Stomach (tissue), 9 donors: ENCODE results near the gene SKI. TPM values are rescaled to one million over a fixed set of nuclear protein-coding genes. Genes with fewer than 3 reads are reported as not detected.

Experiments used
- DNase-seq, 2 donors: peaks; one replicate each; pipeline versions ENCODE4 v3.0.0 to v3.0.0-alpha.2; 2013 to 2019
- H3K27ac ChIP-seq, 5 donors: fragments of 200-600 bp in 4 of 5; sonication (generic) in 4 of 5; one replicate each; pipeline ENCODE4 v1.5.1; 2013 to 2019; ENCODE audit warnings: mild to moderate bottlenecking in 1 of 5, moderate library complexity in 1 of 5
- H3K27me3 ChIP-seq, 3 donors: fragments of 200-600 bp; sonication (generic); one replicate each; pipeline ENCODE4 v1.5.1; 2017 to 2019; ENCODE audit warnings: mixed run types in 1 of 3
- H3K36me3 ChIP-seq, 4 donors: fragments of 200-600 bp; sonication (generic); 1 replicate in 3 of 4; 2 replicates in 1 of 4; pipeline ENCODE4 v1.5.1; 2016 to 2019
- H3K4me1 ChIP-seq, 4 donors: fragments of 200-600 bp; sonication (generic); one replicate each; pipeline ENCODE4 v1.5.1; 2016 to 2019
- H3K4me3 ChIP-seq, 4 donors: fragments of 200-600 bp; sonication (generic) in 3 of 4; one replicate each; pipeline ENCODE4 v1.5.1; 2016 to 2019; ENCODE audit warnings: mild to moderate bottlenecking in 1 of 4
- H3K9me3 ChIP-seq, 4 donors: fragments of 200-600 bp; sonication (generic); one replicate each; pipeline ENCODE4 v1.5.1; 2016 to 2019
- CTCF ChIP-seq, 7 experiments: fragments of 450-650 bp in 4 of 7; fragments of 200-600 bp in 3 of 7; sonication (generic) in 3 of 7; IDR thresholded peaks; one replicate each; pipeline ENCODE4 v1.5.1; 2016 to 2019; ENCODE audit warnings: antibody characterized with exemption in 7 of 7, control low read depth in 2 of 7, mild to moderate bottlenecking in 1 of 7
- EP300 ChIP-seq: sonication (generic); formaldehyde crosslinking; IDR thresholded peaks from one replicate; pipeline ENCODE4 v1.6.1; 2017; ENCODE audit warnings: antibody characterized with exemption
- POLR2A ChIP-seq, 4 donors: fragments of 450-650 bp; IDR thresholded peaks; one replicate each; pipeline ENCODE4 v1.6.1; 2016; ENCODE audit warnings: antibody characterized with exemption in 4 of 4, control low read depth in 2 of 4, mild to moderate bottlenecking in 1 of 4, moderate library complexity in 1 of 4
- POLR2AphosphoS5 ChIP-seq, 3 donors: sonication (generic); formaldehyde crosslinking; IDR thresholded peaks; one replicate each; pipeline ENCODE4 v1.6.1; 2016; ENCODE audit warnings: antibody characterized with exemption in 3 of 3
- WGBS, 5 donors: extraction: QIAGEN DNeasy Blood & Tissue Kit in 3 of 5; methylation state at CpG; one replicate each; pipeline versions ENCODE4 v1.1.5 to v1.1.7; 2013 to 2018; 5-methylcytosine and 5-hydroxymethylcytosine counted together
- intact Hi-C: fragments of 100-400 bp; cut with DNase I; formaldehyde crosslinking; loops from one replicate; pipeline ENCODE4 v1.15.1; 2023; ENCODE audit warnings: low total_unique reads
- polyA plus RNA-seq, 3 donors: library from polyadenylated mRNA; stranded (reverse); fragments of 200-250 nt; gene quantifications; one replicate each; pipeline ENCODE4 v1.2.3, GENCODE V29; 2013
- total RNA-seq, 5 donors: library from RNA; depleted of rRNA; stranded (reverse); fragments of >200 nt; gene quantifications; one replicate each; pipeline versions ENCODE4 v1.1.0 to v1.2.3, GENCODE V29; 2014 to 2016
- donor health status: healthy with polysubstance abuse.
- donor health status: Bipolar disorder and iron deficiency.
- donor health status: healthy.

SKI gene
- total and polyA plus RNA-seq, 8 donors = 7.4 to 84.0 (median 21.0) TPM

DNA sequence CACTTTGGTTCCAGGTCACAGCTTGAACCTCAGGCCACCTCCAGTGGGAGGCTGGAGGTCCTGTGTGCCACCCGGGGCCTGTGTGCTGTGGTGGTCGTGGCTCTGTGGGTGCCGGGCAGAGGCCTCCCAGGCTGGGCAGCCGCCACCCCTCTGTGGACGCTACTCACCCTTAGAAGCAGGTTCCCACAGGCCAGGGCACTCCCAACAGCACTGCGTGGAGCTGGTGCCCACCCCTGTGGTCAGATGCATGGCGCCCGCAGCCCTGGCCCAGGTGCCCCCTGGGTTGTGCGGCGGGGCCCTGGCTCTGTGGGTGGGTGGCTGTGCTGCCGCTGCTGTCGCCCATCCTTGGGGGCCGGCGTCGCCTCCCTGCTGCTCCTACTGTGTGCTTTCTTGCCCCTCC is 39.7 kb downstream of the SKI start:
- Histone ChIP-seq H3K9me3 (no peaks in the 10 kb centered on the region), H3K27me3 (no peaks in the 10 kb centered on the region), H3K4me3 (no peak overlapping the region), H3K4me1 (peaks cover 65 to 89% (median 74%) of the 10 kb centered on the region in 4 donors), H3K36me3 (no peaks in the 10 kb centered on the region), H3K27ac (no peak overlapping the region)
- DNase-seq = no peak
- TF ChIP-seq POLR2A (IDR thresholded peaks at IDR 0.05) (no peak), EP300 (no peak), CTCF (IDR thresholded peaks at IDR 0.05) (no peak), POLR2AphosphoS5 (IDR thresholded peaks at IDR 0.05) (no peak)
- WGBS, 5 donors = 86 to 91% (median 90%) methylated on average over 2 to 15 of the region's 15 CpGs
- intact Hi-C loops = no loop called here

DNA sequence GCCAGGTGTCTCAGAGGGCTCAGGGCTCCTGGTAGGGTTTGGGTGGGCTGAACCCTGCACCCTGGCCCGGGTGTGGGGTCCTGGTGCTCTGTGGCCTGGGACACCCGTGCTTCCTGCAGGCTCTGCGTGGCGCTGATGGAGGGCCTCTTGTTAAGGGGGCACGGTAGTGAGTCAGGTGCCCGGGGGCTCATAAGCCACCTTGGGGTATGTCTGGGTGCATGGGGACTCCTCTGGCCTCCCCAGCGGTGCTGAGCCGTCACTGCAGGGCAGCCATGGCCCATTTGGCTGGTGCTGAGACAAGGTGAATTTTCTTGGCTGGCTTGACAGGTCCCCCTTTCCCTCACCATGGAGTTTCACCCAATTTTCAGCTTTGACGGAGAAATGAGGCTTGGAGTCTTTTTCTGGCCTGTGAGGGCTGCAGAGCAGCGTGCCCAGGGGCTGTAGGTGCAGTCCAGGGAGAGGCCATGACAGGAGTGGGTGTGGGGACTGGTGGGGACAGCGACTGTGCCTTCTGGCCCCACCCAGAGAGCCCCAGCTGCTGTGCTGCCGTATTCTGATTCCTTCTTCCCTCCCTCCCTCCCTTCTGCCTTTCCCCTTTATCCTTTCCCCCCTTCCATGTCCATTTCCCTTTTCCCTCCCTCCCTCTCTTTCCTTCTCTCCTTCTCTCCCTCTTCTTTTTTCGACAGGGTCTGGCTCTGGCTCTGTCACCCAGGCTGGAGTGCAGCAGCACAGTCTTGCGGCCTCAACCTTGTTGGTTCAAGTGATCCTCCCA is 40.4 kb downstream of the SKI start:
- DNase-seq = no peak

GRCh38 chr1:2269193-2269921 is 41.2 kb downstream of the SKI start:
- peaks cover 80 to 100% (median 89%) of the 10 kb centered on the region in 4 donors for H3K4me1 ChIP-seq
- no peaks in the 10 kb centered on the region for H3K27me3 ChIP-seq
- intact Hi-C loops = no loop called here
- WGBS, 5 donors = 85 to 90% (median 88%) methylated on average over 12 to 25 of the region's 28 CpGs
- no peaks in the 10 kb centered on the region for H3K36me3 ChIP-seq
- no peak overlapping the region for H3K27ac ChIP-seq
- H3K4me3 ChIP-seq = no peak overlapping the region
- H3K9me3 ChIP-seq = no peaks in the 10 kb centered on the region
- TF ChIP-seq POLR2A (IDR thresholded peaks at IDR 0.05) = no peak
- no peak for TF ChIP-seq EP300
- no peak for TF ChIP-seq POLR2AphosphoS5 (IDR thresholded peaks at IDR 0.05)
- no peak for TF ChIP-seq CTCF (IDR thresholded peaks at IDR 0.05)
- DNase-seq = no peak

More for the DNA sequence above, 40.4 kb downstream of the SKI start:
- Histone ChIP-seq H3K27ac (peak overlapping the region in 1 of 5 donors; percentile 39), H3K4me1 (peaks cover 71 to 91% (median 81%) of the 10 kb centered on the region in 4 donors), H3K9me3 (no peaks in the 10 kb centered on the region), H3K36me3 (no peaks in the 10 kb centered on the region), H3K27me3 (no peaks in the 10 kb centered on the region), H3K4me3 (no peak overlapping the region)
- intact Hi-C loops = no loop called here
- 81 to 87% (median 86%) methylated on average over 8 to 14 of the region's 14 CpGs for WGBS, 5 donors
- no peak for TF ChIP-seq POLR2AphosphoS5 (IDR thresholded peaks at IDR 0.05)
- TF ChIP-seq POLR2A (IDR thresholded peaks at IDR 0.05) = no peak
- TF ChIP-seq EP300 = no peak
- TF ChIP-seq CTCF (IDR thresholded peaks at IDR 0.05) = no peak

DNA sequence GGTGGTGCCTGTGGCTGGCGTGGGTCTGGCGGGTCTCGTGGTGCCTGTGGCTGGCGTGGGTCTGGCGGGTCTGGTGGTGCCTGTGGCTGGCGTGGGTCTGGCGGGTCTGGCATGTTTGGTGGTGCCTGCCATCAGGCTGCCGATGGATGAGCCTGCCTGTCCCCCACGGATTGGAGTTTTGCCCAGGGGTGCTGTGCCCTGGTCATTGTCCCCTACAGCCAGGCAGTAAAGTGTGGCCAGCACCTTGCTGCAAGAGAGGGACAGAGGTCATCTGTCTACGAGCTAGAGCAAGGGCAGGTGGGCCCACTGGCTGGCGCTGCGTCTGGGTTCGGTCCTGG is 41.8 kb downstream of the SKI start:
- no peak for DNase-seq
- Histone ChIP-seq H3K36me3 (no peaks in the 10 kb centered on the region), H3K27me3 (no peaks in the 10 kb centered on the region), H3K27ac (peak overlapping the region in 4 of 5 donors; percentile 41 to 75 (median 57)), H3K9me3 (no peaks in the 10 kb centered on the region), H3K4me3 (no peak overlapping the region), H3K4me1 (peaks cover 85 to 100% (median 92%) of the 10 kb centered on the region in 4 donors)
- TF ChIP-seq POLR2A (IDR thresholded peaks at IDR 0.05) (no peak), POLR2AphosphoS5 (IDR thresholded peaks at IDR 0.05) (no peak), CTCF (IDR thresholded peaks at IDR 0.05) (no peak), EP300 (no peak)
- 85 to 100% (median 90%) methylated on average over 1 to 9 of the region's 13 CpGs for WGBS, 5 donors
- intact Hi-C loops = no loop called here
